ENCODE results near the gene IPP.
"Not testable (repeated sequence)": the region's sequence is repeated elsewhere in the genome, so short reads cannot be mapped to it uniquely, and the experiment has no call there.

The IPP gene

DNA sequence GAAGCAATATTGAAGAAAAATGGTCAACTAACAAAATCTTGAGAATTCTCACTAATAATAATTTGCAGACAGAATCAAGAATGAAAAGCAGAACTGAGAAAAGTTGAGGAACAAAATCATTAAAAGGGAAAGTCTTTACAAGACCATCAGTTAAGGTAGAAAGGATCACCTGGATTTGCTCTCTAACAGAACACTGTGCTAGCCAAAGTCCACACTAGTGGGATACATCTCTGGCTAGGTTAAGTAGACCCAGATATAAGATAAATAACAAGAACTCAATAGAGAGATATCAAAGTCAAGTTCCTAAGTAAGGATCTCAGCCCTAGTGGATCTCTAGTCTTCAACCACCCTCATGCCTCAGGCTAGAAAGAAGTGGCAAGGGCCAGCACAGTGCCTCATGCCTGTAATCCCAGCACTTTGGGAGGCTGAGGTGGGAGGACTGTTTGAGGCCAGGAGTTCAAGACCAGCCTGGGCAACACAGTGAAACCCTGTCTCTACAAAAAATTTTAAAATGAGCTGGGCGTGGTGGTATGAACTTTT lies 19.6 kb downstream of the IPP start:
- Histone ChIP-seq H3K4me1 (ENCODE audit: control insufficient read depth, low read depth, low read length) (peaks cover 5% of the 10 kb centered on the region), H3K27ac (ENCODE audit: low read length) (no peak overlapping the region), H3K9me3 (ENCODE audit: control insufficient read depth, low read depth, low read length) (no peaks in the 10 kb centered on the region)

DNA sequence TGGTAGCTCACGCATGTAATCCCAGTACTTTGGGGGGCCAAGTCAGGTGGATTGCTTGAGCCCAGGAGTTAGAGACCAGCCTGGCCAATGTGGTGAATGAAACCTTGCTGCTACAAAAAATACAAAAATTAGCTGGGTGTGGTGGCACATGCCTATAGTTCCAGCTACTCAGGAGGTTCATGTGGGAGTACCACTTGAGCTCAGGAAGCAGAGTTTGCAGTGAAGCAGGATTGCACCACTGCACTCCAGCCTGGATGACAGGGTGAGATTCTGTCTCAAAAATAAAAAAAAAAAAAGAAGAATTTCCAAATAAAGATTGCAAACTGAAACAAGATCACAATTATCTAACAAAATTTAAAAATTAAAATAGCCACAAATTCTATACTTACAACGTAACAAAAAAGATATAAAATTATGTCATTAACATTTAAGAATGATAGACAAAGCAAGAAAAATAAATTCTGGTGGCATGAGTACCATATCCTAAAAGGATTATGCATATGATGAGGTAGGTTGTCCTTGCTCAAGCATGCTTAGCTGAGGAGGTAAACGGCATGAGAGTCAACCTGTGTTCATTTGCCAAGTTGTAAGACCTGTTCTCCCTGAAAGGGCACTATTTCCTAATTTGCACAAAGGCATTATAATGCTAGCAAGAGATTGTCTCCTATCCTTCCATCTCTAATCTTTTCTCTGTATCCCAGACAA lies 20.2 kb downstream of the IPP start:
- H3K27me3 ChIP-seq (ENCODE audit: control insufficient read depth, insufficient read depth, low read length), result no peaks in the 10 kb centered on the region

More for the DNA sequence above, 19.6 kb downstream of the IPP start:
- Histone ChIP-seq H3K36me3 (ENCODE audit: control insufficient read depth, low read depth, low read length) (no peaks in the 10 kb centered on the region), H3K27me3 (ENCODE audit: control insufficient read depth, insufficient read depth, low read length) (no peaks in the 10 kb centered on the region), H3K9ac (ENCODE audit: low read length) (no peak overlapping the region), H3K4me3 (ENCODE audit: low read length) (no peak overlapping the region)

DNA sequence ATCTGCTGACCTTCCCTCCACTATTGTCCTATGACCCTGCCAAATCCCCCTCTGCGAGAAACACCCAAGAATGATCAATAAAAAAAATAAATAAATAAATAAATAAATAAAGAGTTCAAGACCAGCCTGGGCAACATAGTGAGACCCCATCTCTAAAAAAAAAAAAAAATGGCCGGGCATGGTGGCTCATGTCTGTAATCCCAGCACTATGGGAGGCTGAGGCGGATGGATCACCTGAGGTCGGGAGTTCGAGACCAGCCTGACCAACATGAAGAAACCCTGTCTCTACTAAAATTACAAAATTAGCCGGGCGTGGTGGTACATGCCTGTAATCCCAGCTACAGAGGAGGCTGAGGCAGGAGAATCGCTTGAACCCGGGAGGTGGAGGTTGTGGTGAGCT lies 24.4 kb downstream of the IPP start:
- not testable (repeated sequence) for H3K9me3 ChIP-seq (ENCODE audit: control insufficient read depth, low read depth, low read length); H3K36me3 ChIP-seq (ENCODE audit: control insufficient read depth, low read depth, low read length); H3K4me3 ChIP-seq (ENCODE audit: low read length); H3K4me1 ChIP-seq (ENCODE audit: control insufficient read depth, low read depth, low read length); H3K9ac ChIP-seq (ENCODE audit: low read length); H3K27me3 ChIP-seq (ENCODE audit: control insufficient read depth, insufficient read depth, low read length); H3K27ac ChIP-seq (ENCODE audit: low read length)

More for the DNA sequence above, 20.2 kb downstream of the IPP start:
- no peaks in the 10 kb centered on the region for H3K36me3 ChIP-seq (ENCODE audit: control insufficient read depth, low read depth, low read length)
- no peak overlapping the region for H3K9ac ChIP-seq (ENCODE audit: low read length)
- no peak overlapping the region for H3K27ac ChIP-seq (ENCODE audit: low read length)
- peaks cover 5% of the 10 kb centered on the region for H3K4me1 ChIP-seq (ENCODE audit: control insufficient read depth, low read depth, low read length)
- no peak overlapping the region for H3K4me3 ChIP-seq (ENCODE audit: low read length)
- H3K9me3 ChIP-seq (ENCODE audit: control insufficient read depth, low read depth, low read length), result no peaks in the 10 kb centered on the region

DNA sequence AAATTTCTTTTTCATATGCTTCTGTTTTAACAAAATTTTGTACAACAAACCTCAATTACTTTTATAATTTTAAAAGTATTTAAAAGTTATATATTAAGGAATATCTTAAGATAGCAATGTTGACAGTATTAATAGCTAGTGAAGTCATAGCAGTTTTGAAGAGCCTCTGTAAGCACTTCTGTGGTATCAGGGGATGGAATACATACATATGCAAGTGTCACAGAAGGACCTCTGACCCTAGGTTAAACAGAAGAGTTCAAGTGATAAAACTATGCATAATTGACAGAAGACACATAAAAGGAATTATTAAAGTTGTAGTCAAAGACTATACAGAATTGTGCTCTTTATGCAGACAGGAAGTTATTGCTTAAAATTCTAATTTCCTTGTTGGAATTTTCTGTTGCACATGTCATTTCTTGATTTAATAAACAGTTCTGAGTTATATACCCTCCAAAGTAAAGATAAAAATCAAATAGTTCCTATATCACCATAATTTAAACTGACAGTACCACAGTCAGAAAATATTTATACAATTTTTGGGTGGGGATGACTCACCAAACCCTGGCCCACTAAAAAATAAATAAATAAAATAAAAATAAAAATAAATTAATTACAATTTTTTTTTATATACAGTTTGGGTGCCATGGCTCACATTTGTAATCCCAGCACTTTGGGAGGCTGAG lies 27.1 kb downstream of the IPP start:
- no peak overlapping the region for H3K4me3 ChIP-seq (ENCODE audit: low read length)
- H3K4me1 ChIP-seq (ENCODE audit: control insufficient read depth, low read depth, low read length), result no peaks in the 10 kb centered on the region
- H3K27me3 ChIP-seq (ENCODE audit: control insufficient read depth, insufficient read depth, low read length), result no peaks in the 10 kb centered on the region
- H3K9ac ChIP-seq (ENCODE audit: low read length), result no peak overlapping the region
- H3K36me3 ChIP-seq (ENCODE audit: control insufficient read depth, low read depth, low read length), result no peaks in the 10 kb centered on the region
- H3K9me3 ChIP-seq (ENCODE audit: control insufficient read depth, low read depth, low read length), result no peaks in the 10 kb centered on the region
- no peak overlapping the region for H3K27ac ChIP-seq (ENCODE audit: low read length)

DNA sequence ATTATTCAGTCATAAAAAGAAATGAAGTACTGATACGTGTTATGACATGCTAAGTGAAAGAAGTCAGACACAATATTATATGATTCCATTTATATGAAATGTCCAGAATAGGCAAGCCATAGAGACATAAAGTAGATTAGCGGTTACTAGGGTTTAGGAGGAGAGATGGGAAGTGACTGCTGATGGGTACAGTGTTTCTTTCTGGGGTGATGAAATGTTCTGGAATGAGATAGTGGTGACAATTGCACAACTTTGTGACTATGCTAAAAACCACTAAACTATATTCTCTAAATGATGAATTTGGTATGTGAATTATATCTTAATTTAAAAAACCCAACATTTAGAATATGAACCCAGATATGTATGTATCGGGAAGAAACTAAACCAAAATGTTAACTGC lies 27.6 kb downstream of the IPP start:
- H3K27ac ChIP-seq (ENCODE audit: low read length), result no peak overlapping the region

DNA sequence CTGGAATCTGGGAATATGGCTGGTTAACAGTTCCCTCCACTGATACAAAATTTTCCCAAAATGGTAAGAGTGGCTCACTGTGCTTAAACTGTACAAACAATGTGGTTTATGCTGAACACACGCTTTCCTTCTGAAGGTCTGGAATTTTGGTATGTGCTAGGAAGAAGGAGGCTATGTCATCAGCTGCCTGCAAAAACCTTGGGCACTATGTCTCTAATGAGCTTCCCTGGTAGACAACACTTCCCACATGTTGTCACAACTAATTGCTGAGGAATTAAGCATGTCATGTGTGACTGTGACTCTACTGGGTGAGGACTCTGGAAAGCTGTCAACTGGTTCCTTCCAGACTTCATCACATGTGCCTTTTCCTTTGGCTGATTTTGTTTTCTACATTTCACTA lies 29.2 kb downstream of the IPP start:
- Histone ChIP-seq H3K27ac (ENCODE audit: low read length) (no peak overlapping the region), H3K4me3 (ENCODE audit: low read length) (no peak overlapping the region), H3K9me3 (ENCODE audit: control insufficient read depth, low read depth, low read length) (no peaks in the 10 kb centered on the region), H3K9ac (ENCODE audit: low read length) (no peak overlapping the region), H3K36me3 (ENCODE audit: control insufficient read depth, low read depth, low read length) (no peaks in the 10 kb centered on the region), H3K4me1 (ENCODE audit: control insufficient read depth, low read depth, low read length) (no peaks in the 10 kb centered on the region), H3K27me3 (ENCODE audit: control insufficient read depth, insufficient read depth, low read length) (no peaks in the 10 kb centered on the region)

More for the DNA sequence above, 27.6 kb downstream of the IPP start:
- H3K9me3 ChIP-seq (ENCODE audit: control insufficient read depth, low read depth, low read length), result no peaks in the 10 kb centered on the region
- no peaks in the 10 kb centered on the region for H3K27me3 ChIP-seq (ENCODE audit: control insufficient read depth, insufficient read depth, low read length)
- no peak overlapping the region for H3K4me3 ChIP-seq (ENCODE audit: low read length)
- no peak overlapping the region for H3K9ac ChIP-seq (ENCODE audit: low read length)
- H3K36me3 ChIP-seq (ENCODE audit: control insufficient read depth, low read depth, low read length), result no peaks in the 10 kb centered on the region
- H3K4me1 ChIP-seq (ENCODE audit: control insufficient read depth, low read depth, low read length), result no peaks in the 10 kb centered on the region

DNA sequence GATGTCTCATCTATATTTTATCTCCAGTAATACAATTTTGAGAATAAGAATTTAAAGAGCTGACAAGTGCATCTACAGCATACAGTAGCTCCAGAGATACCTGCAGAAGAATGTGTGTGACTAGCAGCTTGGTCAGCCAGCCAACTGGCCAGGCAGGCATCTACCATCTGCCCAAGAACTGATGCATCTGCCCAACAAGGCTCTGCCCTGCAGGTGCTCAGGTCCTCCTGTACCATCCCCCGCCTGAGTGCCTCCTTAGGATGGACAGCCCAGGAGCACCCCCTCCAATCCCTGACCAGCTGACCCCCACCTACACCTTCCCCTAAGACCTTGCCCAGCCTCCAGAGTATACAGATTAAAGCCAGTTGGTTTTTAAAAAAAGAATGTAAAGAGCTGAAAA lies 32.2 kb downstream of the IPP start:
- no peaks in the 10 kb centered on the region for H3K4me1 ChIP-seq (ENCODE audit: control insufficient read depth, low read depth, low read length)
- H3K27ac ChIP-seq (ENCODE audit: low read length), result no peak overlapping the region
- no peaks in the 10 kb centered on the region for H3K9me3 ChIP-seq (ENCODE audit: control insufficient read depth, low read depth, low read length)
- no peak overlapping the region for H3K4me3 ChIP-seq (ENCODE audit: low read length)
- no peaks in the 10 kb centered on the region for H3K27me3 ChIP-seq (ENCODE audit: control insufficient read depth, insufficient read depth, low read length)
- H3K9ac ChIP-seq (ENCODE audit: low read length), result no peak overlapping the region
- H3K36me3 ChIP-seq (ENCODE audit: control insufficient read depth, low read depth, low read length), result no peaks in the 10 kb centered on the region

DNA sequence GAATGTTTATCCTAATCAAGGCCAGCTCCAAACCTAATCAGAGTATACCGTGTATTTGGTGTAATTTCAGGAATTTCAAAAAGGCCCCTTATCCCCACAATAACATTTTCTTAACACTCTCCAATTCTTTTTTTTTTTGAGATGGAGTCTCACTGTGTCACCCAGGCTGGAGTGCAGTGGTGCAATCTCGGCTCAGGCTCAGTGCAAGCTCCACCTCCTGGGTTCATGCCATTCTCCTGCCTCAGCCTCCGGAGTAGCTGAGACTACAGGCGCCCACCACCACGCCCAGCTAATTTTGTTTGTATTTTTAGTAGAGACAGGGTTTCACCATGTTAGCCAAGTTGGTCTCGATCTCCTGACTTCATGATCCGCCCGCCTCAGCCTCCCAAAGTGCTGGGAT lies 33.1 kb downstream of the IPP start:
- not testable (repeated sequence) for H3K36me3 ChIP-seq (ENCODE audit: control insufficient read depth, low read depth, low read length); H3K9ac ChIP-seq (ENCODE audit: low read length); H3K4me1 ChIP-seq (ENCODE audit: control insufficient read depth, low read depth, low read length); H3K4me3 ChIP-seq (ENCODE audit: low read length); H3K27me3 ChIP-seq (ENCODE audit: control insufficient read depth, insufficient read depth, low read length); H3K27ac ChIP-seq (ENCODE audit: low read length); H3K9me3 ChIP-seq (ENCODE audit: control insufficient read depth, low read depth, low read length)

DNA sequence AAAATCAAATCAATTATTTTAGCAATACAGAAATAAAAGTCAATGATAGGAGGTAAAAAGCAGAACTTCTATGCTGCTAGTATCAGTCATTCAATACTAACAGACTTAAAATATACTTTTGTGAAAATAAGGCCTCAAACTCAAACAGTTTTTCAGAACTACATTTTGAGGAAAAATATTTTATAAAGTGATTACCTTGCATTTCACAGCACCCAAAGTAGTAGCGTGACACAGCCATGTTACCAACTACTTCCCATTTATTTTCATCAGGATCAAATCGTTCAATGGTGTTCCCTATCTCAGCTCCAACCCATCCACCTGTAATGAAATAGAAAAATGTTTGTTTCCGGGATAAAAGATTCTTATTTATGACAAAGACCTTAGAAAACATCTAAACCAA lies 33.8 kb downstream of the IPP start:
- H3K9ac ChIP-seq (ENCODE audit: low read length), result no peak overlapping the region
- no peaks in the 10 kb centered on the region for H3K27me3 ChIP-seq (ENCODE audit: control insufficient read depth, insufficient read depth, low read length)
- H3K4me1 ChIP-seq (ENCODE audit: control insufficient read depth, low read depth, low read length), result no peaks in the 10 kb centered on the region
- no peak overlapping the region for H3K27ac ChIP-seq (ENCODE audit: low read length)
- H3K9me3 ChIP-seq (ENCODE audit: control insufficient read depth, low read depth, low read length), result no peaks in the 10 kb centered on the region
- no peaks in the 10 kb centered on the region for H3K36me3 ChIP-seq (ENCODE audit: control insufficient read depth, low read depth, low read length)
- no peak overlapping the region for H3K4me3 ChIP-seq (ENCODE audit: low read length)

DNA sequence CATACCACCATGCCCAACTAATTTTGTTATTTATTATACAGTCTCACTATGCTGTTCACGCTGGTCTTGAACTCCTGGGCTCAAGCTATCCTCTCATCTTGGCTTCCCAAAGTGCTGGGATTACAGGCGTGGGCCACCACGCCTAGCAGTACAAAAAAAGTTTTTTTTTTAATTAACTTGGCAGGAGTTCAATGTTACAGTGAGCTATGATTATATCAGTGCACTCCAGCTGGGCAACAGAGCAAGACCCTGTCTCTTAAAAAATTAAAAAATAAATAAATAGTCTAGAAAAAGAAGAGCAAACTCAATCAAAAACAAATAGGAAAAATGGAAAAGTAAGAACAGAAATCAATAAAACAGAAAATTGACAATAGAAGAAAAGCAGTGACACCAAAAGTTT lies 36.7 kb downstream of the IPP start:
- H3K27me3 ChIP-seq (ENCODE audit: control insufficient read depth, insufficient read depth, low read length), result no peaks in the 10 kb centered on the region

DNA sequence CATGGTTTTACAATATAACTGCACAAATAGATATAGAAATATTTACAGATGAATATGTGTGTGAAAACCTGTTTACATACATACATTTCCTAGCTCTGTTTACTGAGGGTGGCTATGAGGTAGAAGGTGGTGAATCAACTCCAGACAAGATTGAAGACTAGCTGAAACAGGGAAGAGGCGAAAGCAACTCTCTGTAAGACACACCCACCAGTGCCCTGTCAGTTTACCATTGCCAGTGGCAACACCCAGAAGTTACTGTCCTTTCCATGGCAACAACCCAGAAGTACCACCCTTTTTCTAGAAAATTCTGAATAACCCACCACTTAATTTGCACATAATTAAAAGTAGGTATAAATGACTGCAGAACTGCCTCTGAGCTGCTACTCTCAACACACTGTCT lies 45.8 kb downstream of the IPP start:
- H3K27ac ChIP-seq (ENCODE audit: low read length), result no peak overlapping the region
- no peaks in the 10 kb centered on the region for H3K27me3 ChIP-seq (ENCODE audit: control insufficient read depth, insufficient read depth, low read length)
- H3K4me1 ChIP-seq (ENCODE audit: control insufficient read depth, low read depth, low read length), result no peaks in the 10 kb centered on the region
- no peaks in the 10 kb centered on the region for H3K36me3 ChIP-seq (ENCODE audit: control insufficient read depth, low read depth, low read length)
- H3K4me3 ChIP-seq (ENCODE audit: low read length), result no peak overlapping the region
- no peaks in the 10 kb centered on the region for H3K9me3 ChIP-seq (ENCODE audit: control insufficient read depth, low read depth, low read length)
- H3K9ac ChIP-seq (ENCODE audit: low read length), result no peak overlapping the region

More for the DNA sequence above, 36.7 kb downstream of the IPP start:
- Histone ChIP-seq H3K4me1 (ENCODE audit: control insufficient read depth, low read depth, low read length) (no peaks in the 10 kb centered on the region), H3K27ac (ENCODE audit: low read length) (no peak overlapping the region), H3K36me3 (ENCODE audit: control insufficient read depth, low read depth, low read length) (no peaks in the 10 kb centered on the region), H3K9ac (ENCODE audit: low read length) (no peak overlapping the region), H3K9me3 (ENCODE audit: control insufficient read depth, low read depth, low read length) (no peaks in the 10 kb centered on the region), H3K4me3 (ENCODE audit: low read length) (no peak overlapping the region)

DNA sequence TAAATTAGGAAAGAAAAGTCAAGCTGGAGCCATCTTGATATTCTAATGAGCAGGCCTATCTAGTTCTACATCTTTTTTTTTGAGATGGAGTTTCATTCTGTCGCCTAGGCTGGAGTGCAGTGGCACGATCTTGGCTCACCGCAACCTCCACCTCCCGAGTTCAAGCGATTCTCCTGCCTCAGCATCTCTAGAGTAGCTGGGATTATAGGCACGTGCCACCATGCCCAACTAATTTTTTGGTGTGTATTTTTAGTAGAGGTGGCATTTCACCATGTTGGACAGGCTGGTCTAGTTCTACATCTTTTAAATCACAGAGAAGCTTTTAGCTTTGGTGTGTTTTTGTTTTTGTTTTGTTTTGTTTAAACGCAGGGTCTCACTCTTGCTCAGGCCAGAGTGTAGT lies 55.6 kb downstream of the IPP start:
- no peak overlapping the region for H3K9ac ChIP-seq (ENCODE audit: low read length)
- no peaks in the 10 kb centered on the region for H3K27me3 ChIP-seq (ENCODE audit: control insufficient read depth, insufficient read depth, low read length)
- no peaks in the 10 kb centered on the region for H3K4me1 ChIP-seq (ENCODE audit: control insufficient read depth, low read depth, low read length)
- H3K9me3 ChIP-seq (ENCODE audit: control insufficient read depth, low read depth, low read length), result no peaks in the 10 kb centered on the region
- H3K36me3 ChIP-seq (ENCODE audit: control insufficient read depth, low read depth, low read length), result peaks cover 41% of the 10 kb centered on the region
- no peak overlapping the region for H3K4me3 ChIP-seq (ENCODE audit: low read length)
- no peak overlapping the region for H3K27ac ChIP-seq (ENCODE audit: low read length)

All from iPS-18a (cell line).